ENCODE measurements around the gene CD27.

Gene CD27

DNA sequence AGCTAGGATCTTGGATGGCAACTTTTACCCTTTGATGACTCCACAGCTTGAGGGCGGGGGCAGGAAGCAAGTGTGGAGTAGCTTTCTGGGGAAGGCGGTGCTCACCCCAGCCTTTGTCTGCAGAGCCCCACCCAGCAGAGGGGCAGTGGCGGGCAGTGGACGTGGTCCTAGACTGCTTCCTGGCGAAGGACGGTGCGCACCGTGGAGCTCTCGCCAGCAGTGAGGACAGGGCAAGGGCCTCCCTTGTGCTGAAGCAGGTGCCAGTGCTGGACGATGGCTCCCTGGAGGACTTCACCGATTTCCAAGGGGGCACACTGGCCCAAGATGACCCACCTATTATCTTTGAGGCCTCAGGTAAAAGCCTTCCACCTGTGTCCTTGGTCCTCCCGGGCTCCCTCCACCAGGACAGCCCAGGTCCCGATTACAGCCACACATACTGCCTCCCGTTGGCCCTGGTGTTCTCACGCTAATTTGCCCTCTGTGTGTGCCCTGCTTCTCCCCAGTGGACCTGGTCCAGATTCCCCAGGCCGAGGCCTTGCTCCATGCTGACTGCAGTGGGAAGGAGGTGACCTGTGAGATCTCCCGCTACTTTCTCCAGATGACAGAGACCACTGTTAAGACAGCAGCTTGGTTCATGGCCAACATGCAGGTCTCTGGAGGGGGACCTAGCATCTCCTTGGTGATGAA, 8.3 kb downstream of the CD27 start:
- DNase-seq (ENCODE audit: low read depth) = no peak
- H3K4me3 ChIP-seq (ENCODE audit: low read length) = no peak overlapping the region
- TF ChIP-seq, protein P1, sequence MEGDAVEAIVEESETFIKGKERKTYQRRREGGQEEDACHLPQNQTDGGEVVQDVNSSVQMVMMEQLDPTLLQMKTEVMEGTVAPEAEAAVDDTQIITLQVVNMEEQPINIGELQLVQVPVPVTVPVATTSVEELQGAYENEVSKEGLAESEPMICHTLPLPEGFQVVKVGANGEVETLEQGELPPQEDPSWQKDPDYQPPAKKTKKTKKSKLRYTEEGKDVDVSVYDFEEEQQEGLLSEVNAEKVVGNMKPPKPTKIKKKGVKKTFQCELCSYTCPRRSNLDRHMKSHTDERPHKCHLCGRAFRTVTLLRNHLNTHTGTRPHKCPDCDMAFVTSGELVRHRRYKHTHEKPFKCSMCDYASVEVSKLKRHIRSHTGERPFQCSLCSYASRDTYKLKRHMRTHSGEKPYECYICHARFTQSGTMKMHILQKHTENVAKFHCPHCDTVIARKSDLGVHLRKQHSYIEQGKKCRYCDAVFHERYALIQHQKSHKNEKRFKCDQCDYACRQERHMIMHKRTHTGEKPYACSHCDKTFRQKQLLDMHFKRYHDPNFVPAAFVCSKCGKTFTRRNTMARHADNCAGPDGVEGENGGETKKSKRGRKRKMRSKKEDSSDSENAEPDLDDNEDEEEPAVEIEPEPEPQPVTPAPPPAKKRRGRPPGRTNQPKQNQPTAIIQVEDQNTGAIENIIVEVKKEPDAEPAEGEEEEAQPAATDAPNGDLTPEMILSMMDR (conservative IDR thresholded peaks at IDR 0.05; ENCODE audit: low read depth, low read length) = no peak

- DNase-seq (ENCODE audit: low read depth) = no peak
These were observed 12.6 kb downstream of the CD27 start for GRCh38 chr12:6457220-6457945.

DNA sequence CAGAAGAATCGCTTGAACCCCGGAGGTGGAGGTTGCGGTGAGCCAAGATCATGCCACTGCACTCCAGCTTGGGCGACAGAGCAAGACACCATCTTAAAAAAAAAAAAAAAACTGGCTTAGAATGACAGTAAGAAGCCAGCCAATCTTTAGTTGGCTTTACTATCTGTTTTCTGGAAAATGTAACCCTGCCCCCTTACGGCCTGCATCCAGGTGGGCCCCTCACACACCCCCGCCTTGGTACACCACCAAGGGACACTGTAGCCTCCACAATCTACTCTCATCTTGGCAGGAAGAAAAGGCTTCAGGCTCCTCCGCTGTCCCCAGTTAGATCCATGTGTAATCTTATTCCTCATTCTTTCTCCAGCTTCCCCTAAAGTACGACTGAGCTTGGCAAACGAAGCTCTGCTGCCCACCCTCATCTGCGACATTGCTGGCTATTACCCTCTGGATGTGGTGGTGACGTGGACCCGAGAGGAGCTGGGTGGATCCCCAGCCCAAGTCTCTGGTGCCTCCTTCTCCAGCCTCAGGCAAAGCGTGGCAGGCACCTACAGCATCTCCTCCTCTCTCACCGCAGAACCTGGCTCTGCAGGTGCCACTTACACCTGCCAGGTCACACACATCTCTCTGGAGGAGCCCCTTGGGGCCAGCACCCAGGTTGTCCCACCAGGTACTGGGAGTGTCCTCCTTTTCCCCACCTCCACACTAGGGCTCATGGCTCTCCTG, 13.7 kb downstream of the CD27 start:
- no peak for DNase-seq (ENCODE audit: low read depth)
- TF ChIP-seq, protein P1 (conservative IDR thresholded peaks at IDR 0.05; ENCODE audit: low read depth, low read length) = no peak
- H3K4me3 ChIP-seq (ENCODE audit: low read length) = no peak overlapping the region

More at GRCh38 chr12:6457220-6457945, 12.6 kb downstream of the CD27 start:
- TF ChIP-seq, protein P1 (conservative IDR thresholded peaks at IDR 0.05; ENCODE audit: low read depth, low read length) = no peak
- H3K4me3 ChIP-seq (ENCODE audit: low read length) = no peak overlapping the region

- DNase-seq (ENCODE audit: low read depth) = no peak
- TF ChIP-seq, protein P1 (conservative IDR thresholded peaks at IDR 0.05; ENCODE audit: low read depth, low read length) = no peak
- H3K4me3 ChIP-seq (ENCODE audit: low read length) = no peak overlapping the region
These were observed 14.2 kb downstream of the CD27 start for GRCh38 chr12:6459004-6459337.

DNA sequence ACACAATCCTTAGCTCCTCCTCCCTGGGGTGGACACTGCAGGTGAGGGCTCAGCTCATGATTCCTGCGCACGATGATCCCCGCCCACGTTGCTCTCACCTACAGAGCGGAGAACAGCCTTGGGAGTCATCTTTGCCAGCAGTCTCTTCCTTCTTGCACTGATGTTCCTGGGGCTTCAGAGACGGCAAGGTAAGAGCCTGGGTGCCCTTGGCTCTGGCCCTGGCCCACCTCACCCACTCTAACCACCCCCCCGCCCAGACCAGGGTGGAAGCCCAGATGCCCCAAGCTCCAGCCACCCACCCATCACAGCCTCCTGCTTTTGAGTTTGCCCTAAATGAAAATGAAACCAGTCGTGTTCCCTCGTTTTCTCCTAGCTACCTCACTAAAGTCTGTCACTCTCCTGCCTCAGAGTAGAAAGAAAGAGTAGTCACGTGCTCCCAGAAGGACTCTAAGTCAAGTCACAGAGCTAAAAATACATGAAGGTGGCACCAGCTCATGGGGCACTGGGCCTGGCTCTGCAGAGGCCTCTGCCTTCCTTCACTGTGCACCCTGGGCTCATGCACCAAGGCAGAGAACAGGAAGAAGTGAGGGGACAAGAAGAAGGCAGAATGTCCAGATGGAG, 16.1 kb downstream of the CD27 start:
- H3K4me3 ChIP-seq (ENCODE audit: low read length) = no peak overlapping the region
- TF ChIP-seq, protein P1 (conservative IDR thresholded peaks at IDR 0.05; ENCODE audit: low read depth, low read length) = no peak

GRCh38 chr12:6461401-6462233, 16.9 kb downstream of the CD27 start:
- no peak overlapping the region for H3K4me3 ChIP-seq (ENCODE audit: low read length)
- no peak for DNase-seq (ENCODE audit: low read depth)
- TF ChIP-seq, protein P1 (conservative IDR thresholded peaks at IDR 0.05; ENCODE audit: low read depth, low read length) = no peak

More for the DNA sequence above, 16.1 kb downstream of the CD27 start:
- no peak for DNase-seq (ENCODE audit: low read depth)
